Fibroblast of skin of scalp (primary cell): ENCODE data around the gene ZNF254.
A peak's percentile ranks its signal among the peaks of the same experiment; 100 is the strongest.
"Not testable (repeated sequence)": the region's sequence is repeated elsewhere in the genome, so short reads cannot be mapped to it uniquely, and the experiment has no call there.

Experiments used
- DNase-seq: peaks from one replicate; pipeline ENCODE4 v3.0.0-alpha.2; 2013

The ZNF254 gene

GRCh38 chr19:24072720-24073119, 14.3 kb upstream of the ZNF254 start:
- no peak for DNase-seq

GRCh38 chr19:24073807-24074206, 13.2 kb upstream of the ZNF254 start:
- no peak for DNase-seq

GRCh38 chr19:24074720-24075454, 12.1 kb upstream of the ZNF254 start:
- peak; percentile 33 for DNase-seq

DNA sequence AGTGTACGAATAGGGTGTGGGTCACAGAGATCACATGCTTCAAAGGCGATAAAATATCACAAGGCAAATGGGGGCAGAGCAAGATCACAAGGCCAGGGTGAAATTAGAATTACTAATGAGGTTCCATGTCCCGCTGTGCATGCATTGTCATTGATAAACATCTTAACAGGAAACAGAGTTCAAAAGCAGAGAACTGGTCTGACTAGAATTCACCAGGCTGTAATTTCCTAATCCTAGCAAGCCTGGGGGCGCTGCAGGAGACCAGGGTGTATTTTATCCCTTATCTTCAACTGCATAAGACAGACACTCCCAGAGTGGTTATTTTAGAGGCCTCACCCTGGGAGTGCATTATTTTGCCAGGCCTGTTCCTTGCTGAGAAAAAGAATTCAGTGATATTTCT, 11.5 kb upstream of the ZNF254 start:
- not testable (repeated sequence) for DNase-seq

- no peak for DNase-seq
Measured at GRCh38 chr19:24078680-24079079, 8.3 kb upstream of the ZNF254 start.

DNA sequence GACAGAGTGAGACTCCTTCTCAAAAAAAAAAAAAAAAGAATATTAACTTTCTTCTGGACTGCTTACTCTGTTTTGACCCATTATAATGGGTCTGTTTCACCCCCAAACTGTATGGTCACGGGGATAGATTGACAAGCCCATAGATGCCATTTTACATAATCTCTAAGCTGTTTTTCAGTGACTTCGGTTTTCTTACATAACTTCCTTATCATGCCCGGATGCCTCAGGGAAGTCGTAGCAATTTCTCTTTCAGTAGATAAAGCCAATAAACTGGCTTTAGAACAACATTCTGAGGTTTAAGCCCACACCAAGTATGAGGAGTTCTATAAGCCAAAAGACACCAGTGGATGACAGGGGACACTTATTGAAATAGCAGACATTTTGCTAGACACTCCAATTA, 5.9 kb upstream of the ZNF254 start:
- no peak for DNase-seq

DNA sequence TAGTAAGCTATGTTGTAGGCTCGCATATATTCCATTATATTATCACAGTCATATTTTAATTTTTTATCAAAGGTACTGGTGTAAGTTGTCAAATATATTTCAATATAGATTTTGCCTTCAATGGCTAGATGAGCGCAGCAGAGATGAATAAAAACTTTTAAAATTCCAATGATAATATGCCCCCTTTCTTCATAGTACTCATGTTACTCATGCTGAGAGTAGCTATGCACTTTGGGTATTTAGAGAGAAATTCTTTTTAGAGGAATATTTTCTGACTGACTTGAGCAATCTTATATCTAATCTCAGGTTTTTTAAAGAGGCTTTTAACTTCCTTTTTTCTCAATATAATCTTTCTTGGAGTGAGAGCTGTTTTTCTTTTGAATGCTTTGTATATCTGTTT, 11.4 kb downstream of the ZNF254 start:
- peak; percentile 9 for DNase-seq

DNA sequence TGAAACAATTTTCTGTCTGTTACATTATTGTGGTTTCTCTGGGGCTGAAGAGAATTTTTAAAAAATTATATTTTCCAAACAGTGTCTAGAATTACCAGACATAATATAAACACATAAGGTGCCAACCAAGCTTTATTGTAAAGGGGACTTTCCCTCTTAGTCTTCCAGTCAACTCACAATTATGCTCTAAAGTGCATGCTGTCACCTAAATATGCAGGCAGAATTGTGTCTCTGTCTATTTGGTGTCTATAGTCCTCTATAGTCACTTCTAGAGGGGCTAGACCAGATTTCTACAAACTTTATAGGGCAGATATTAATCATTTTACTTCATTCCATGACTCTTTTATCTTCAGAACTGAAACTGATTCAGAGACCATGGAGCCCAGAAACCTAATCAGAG, 12.8 kb downstream of the ZNF254 start:
- DNase-seq, result peak; percentile 43

DNA sequence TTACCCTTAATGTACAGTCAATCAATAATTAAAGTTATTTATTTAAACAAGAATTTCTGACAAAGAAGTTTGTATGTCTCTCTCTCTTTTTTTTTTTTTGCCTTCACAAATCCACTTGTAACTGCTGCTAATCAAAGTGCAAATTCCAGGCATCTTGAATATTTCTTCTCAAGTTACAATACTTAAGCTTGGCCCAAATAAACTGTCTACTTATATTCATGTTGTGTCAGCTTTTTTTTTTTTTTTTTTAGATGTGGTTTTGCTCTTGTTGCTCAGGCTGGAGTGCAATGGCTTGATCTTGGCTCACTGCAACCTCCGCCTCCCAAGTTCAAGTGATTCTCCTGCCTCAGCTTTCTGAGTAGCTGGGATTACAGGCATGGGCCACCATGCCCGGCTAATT, 13.6 kb downstream of the ZNF254 start:
- not testable (repeated sequence) for DNase-seq

DNA sequence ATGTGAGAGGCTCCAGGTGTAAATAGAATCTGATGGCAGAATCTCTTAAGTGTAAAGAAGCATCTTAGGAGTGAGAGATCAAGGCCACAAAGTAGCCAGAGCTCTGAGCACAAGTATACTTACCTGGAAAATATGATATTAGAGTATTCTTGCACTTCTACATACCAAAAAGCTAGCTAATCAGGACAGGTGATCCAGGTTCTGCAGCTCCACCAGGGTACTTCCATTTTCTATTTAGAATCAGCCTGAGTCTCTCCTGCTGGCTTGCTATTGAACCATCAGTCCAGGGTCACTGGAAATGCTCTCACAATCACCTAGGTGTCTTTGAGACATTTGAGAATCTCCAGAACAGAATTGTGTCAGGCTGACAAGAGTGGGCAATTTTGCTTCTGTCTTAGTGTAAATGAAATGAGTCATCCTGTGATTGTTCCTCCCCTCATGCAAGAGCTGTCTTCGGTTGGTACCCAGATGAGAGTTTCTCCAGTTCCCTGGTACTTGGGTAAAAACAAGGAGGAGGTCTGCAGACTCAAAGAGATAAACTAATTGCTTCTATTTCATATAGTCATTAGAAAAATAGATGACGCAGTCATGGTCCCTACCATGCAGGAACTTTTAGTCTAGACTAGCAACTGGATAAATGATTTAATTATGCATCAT, 14.6 kb downstream of the ZNF254 start:
- no peak for DNase-seq

GRCh38 chr19:24127601-24128000, 40.6 kb downstream of the ZNF254 start:
- no peak for DNase-seq

DNA sequence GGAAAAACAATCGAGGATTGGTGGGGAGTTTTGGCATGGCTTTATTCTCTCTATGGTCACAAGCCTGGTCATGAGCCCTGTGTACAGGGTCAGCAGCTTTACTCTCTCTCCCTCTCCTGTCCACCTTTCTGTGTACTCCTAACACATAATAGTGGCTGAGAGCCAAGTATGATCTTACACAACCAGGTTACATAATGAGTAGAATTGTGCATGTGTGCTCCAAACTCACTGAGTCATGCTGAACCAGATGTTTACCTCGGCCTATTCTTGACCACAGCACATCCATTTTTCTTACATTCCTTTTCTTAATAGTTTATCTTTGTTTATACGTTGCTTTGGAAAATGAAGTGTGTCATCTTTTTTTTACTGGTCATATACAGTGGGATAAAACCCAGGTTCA, 53.1 kb downstream of the ZNF254 start:
- peak; percentile 12 for DNase-seq

DNA sequence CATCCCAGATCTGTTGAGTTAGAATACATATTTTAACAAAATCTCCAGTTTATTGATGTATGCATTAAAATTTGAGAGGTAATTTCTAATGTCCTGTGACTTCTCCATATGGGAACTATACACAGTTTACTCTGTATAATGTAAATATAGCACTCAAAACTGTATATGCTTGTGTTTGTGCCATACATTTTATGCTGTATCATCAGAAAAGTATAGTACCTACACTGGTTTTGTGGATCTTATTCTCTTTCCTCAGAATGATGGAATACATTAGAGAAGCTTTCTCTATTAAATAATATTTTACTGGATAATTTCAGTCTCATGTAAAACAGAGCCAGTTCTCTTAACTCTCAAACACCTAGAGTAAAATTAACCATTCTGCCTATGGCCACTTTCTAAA, 53.6 kb downstream of the ZNF254 start:
- no peak for DNase-seq

GRCh38 chr19:24141612-24142011, 54.6 kb downstream of the ZNF254 start:
- DNase-seq, result no peak

DNA sequence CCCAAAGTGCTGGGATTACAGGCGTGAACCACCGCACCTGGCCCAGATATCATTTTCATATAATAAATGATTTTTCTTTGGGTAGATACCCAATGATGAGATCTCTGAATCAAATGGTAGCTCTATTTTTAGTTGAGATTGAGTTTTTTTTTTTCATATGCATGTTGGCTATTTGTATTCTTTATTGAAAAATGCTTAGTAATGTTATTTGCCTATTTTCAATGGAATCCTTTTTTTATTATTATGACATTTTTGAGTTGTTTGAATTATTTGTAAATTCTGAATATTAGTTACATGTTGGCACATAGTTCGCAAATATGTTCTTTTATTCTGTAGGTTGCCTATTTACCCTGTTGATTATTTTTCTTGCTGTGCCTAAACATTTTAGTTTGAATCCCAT, 55.8 kb downstream of the ZNF254 start:
- no peak for DNase-seq

DNA sequence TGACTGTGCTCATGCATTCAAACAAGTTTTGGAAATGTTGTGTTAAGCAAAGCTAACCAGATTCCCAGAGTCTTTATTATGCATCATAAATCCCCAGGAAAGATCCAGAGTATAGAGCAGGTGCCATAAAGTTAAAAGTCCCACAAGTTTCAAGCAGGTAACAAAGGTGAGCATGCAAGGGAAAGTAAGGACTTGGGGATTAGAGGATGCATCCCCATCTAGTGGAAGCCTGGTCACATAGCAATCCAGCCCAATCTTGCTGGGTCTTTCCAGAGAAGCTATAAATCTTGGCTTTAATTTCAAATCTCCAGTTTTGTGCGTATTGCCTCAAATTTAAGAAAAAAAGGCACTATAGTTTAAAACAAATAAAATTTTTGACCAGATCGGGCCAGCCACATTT, 72.7 kb downstream of the ZNF254 start:
- DNase-seq, result no peak

DNA sequence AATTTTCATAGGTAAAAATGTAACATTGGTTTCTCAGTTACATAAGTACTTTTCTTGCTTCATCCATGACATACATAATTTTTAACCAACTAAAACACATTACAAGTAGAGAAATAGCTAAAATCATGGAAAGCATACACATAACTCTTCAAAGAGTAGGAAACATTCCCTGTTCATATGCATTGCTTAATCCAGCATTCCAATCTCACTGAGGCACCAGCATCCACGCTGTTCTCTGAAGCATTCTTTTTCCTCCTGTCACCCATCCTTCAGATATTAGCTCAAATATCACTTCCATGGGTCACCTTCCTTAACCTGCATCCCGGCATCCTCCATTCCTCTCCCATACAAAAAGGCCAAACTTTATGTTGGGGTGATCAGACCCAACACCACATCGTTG, 79.1 kb downstream of the ZNF254 start:
- peak; percentile 1 for DNase-seq

GRCh38 chr19:24173882-24174281, 86.9 kb downstream of the ZNF254 start:
- no peak for DNase-seq

GRCh38 chr19:24177686-24178085, 90.7 kb downstream of the ZNF254 start:
- DNase-seq, result no peak

DNA sequence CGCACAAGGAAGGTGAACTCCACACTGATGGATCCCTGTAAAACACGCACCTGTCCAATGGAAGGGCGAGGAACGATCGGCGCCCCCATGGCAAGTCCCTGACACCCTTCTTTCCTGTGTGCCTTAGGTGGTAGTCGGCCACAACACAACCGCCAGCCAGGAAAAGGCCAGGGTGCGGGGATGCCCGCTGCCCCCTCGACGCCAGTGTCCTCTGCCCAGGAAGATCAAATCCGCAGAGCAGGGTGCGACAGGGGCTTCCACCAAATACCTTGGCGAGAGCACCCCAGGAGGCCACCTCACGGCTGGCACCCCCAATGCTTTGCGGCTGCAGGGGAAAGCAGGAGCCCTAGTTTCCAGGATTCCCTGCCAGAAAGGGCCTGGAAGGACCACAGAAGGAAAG, 91.2 kb downstream of the ZNF254 start:
- DNase-seq, result no peak
